ENCODE data around the gene BRAF.

Gene BRAF

GRCh38 chr7:140722254-140722653 lies 202.5 kb downstream of the BRAF start (continued):
- TF ChIP-seq ZNF148 (tag by site-specific recombination; IDR thresholded peaks at IDR 0.05; ENCODE audit: borderline replicate concordance) = no peak
- TF ChIP-seq ZBTB1 (tag by site-specific recombination; IDR thresholded peaks at IDR 0.05) = no peak
- TF ChIP-seq ZNF707 (tag by site-specific recombination; IDR thresholded peaks at IDR 0.05) = no peak
- no peak for TF ChIP-seq ZFP69B (tag by site-specific recombination; IDR thresholded peaks at IDR 0.05)
- no peak for TF ChIP-seq ZNF449 (tag by site-specific recombination; IDR thresholded peaks at IDR 0.05)
- TF ChIP-seq ZNF274 (IDR thresholded peaks at IDR 0.05; ENCODE audit: low read length) = no peak
- TF ChIP-seq ZNF274 (tag by site-specific recombination; IDR thresholded peaks at IDR 0.05; ENCODE audit: borderline replicate concordance) = no peak

DNA sequence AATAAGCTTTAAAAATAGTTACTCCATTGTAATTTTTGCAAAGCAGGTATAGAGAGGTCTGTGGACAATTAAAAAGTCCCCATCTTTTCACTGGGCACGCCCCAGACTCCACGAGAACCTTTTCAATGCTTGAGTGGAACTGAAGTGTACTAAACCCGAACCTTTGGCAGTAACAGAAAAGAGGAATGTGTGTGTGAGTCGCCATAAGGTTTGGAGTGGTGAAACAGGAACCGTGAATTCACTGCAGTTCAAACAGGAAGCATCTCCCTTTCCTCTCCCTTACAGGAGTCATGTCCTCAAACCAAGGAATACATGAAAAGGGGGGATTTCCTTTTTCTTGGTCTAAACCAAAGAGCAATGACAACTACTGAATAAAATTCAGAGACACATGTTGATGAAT lies 205.0 kb downstream of the BRAF start:
- Histone ChIP-seq H3K4me3 (ENCODE audit: low read depth, low read length) (no peak overlapping the region), H3K4me1 (ENCODE audit: control insufficient read depth, insufficient read depth, low read length) (no peaks in the 10 kb centered on the region), H3K27ac (ENCODE audit: extremely low read depth, low read depth, low read length) (no peak overlapping the region), H3K9me3 (ENCODE audit: control insufficient read depth, insufficient read depth, low read depth, low read length) (no peaks in the 10 kb centered on the region), H3K36me3 (ENCODE audit: control insufficient read depth in 2 of 2, insufficient read depth in 1 of 2, low read length in 2 of 2) (peaks cover 0 to under 1% of the 10 kb centered on the region in 2 experiments; a peak in 1 of 3 replicates)
- ChIA-PET CTCF (no interaction called here), POLR2A (no interaction called here)
- no peak for TF ChIP-seq ZNF692 (tag by site-specific recombination; IDR thresholded peaks at IDR 0.05)
- no peak for TF ChIP-seq ZNF433 (tag by site-specific recombination; IDR thresholded peaks at IDR 0.05; ENCODE audit: low read depth)
- TF ChIP-seq MEIS1 (CRISPR knock-in tag; IDR thresholded peaks at IDR 0.05; ENCODE audit: borderline replicate concordance) = no peak
- no peak for TF ChIP-seq ZNF747 (tag by site-specific recombination; IDR thresholded peaks at IDR 0.05)
- TF ChIP-seq ZBTB48 (tag by site-specific recombination; IDR thresholded peaks at IDR 0.05) = no peak
- no peak for TF ChIP-seq ZNF549 (tag by site-specific recombination; IDR thresholded peaks at IDR 0.05)
- no peak for TF ChIP-seq ZBTB20 (tag by site-specific recombination; IDR thresholded peaks at IDR 0.05)
- TF ChIP-seq, protein P1, sequence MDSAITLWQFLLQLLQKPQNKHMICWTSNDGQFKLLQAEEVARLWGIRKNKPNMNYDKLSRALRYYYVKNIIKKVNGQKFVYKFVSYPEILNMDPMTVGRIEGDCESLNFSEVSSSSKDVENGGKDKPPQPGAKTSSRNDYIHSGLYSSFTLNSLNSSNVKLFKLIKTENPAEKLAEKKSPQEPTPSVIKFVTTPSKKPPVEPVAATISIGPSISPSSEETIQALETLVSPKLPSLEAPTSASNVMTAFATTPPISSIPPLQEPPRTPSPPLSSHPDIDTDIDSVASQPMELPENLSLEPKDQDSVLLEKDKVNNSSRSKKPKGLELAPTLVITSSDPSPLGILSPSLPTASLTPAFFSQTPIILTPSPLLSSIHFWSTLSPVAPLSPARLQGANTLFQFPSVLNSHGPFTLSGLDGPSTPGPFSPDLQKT (IDR thresholded peaks at IDR 0.05; ENCODE audit: borderline replicate concordance, low read depth, low read length) = no peak

DNA sequence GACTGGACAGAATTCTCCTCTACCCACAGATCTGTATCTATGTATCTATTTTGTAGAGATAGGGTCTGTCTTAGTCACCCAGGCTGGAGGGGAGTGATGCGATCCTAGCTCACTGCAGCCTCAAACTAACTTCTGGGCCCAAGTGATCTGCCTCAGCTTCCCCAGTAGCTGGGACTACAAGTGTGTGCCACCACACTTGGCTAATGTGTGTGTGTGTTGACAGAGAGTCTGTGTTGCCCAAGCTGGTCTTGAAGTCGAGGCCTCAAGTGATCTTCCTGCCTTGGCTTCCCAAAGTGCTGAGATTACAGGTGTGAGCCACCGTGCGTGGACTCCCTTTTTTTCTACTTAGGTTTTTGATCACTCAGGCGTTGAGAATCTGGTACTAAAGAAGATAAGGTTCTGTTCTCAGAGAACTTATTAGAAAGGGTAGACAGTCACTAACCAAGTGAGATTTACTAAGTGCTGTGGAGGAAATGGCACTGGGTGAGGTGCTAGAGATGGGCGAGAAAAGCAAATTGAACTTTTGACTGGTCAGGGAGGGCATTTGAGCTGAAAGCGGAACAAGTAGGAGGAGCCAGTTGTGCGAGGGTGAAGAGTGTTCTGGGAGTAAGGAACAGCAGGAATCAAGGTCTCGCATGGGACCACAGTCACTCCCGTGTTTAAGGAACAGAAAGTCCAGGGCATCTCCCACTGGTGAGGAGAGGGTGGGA lies 210.2 kb downstream of the BRAF start:
- Histone ChIP-seq H3K27ac (ENCODE audit: extremely low read depth, low read depth, low read length) (no peak overlapping the region), H3K36me3 (ENCODE audit: control insufficient read depth in 2 of 2, insufficient read depth in 1 of 2, low read length in 2 of 2) (peaks cover 0 to 6% of the 10 kb centered on the region in 2 experiments; a peak in 1 of 3 replicates), H3K4me1 (ENCODE audit: control insufficient read depth, insufficient read depth, low read length) (no peaks in the 10 kb centered on the region), H3K9me3 (ENCODE audit: control insufficient read depth, insufficient read depth, low read depth, low read length) (no peaks in the 10 kb centered on the region), H3K4me3 (ENCODE audit: low read depth, low read length) (no peak overlapping the region)
- CTCF ChIA-PET = no interaction called here
- POLR2A ChIA-PET = no interaction called here
- no peak for TF ChIP-seq ZFHX2 (tag by site-specific recombination; conservative IDR thresholded peaks at IDR 0.05)
- TF ChIP-seq IKZF3 (tag by site-specific recombination; IDR thresholded peaks at IDR 0.05) = no peak
- no peak for TF ChIP-seq ZNF132 (tag by site-specific recombination; IDR thresholded peaks at IDR 0.05; ENCODE audit: borderline replicate concordance)
- no peak for TF ChIP-seq ZNF324 (tag by site-specific recombination; IDR thresholded peaks at IDR 0.05)
- TF ChIP-seq YY1 (tag by site-specific recombination; IDR thresholded peaks at IDR 0.05) = no peak
- TF ChIP-seq GLI4 (tag by site-specific recombination; IDR thresholded peaks at IDR 0.05) = no peak
- TF ChIP-seq ZNF580 (tag by site-specific recombination; IDR thresholded peaks at IDR 0.05) = no peak
- no peak for TF ChIP-seq SP2 (tag by site-specific recombination; IDR thresholded peaks at IDR 0.05)
- no peak for TF ChIP-seq ZNF426 (tag by site-specific recombination; IDR thresholded peaks at IDR 0.05)
- TF ChIP-seq ZNF302 (tag by site-specific recombination; IDR thresholded peaks at IDR 0.05; ENCODE audit: low read depth) = no peak
- no peak for TF ChIP-seq ZNF610 (tag by site-specific recombination; IDR thresholded peaks at IDR 0.05; ENCODE audit: borderline replicate concordance)
- TF ChIP-seq ZNF16 (tag by site-specific recombination; IDR thresholded peaks at IDR 0.05; ENCODE audit: low read depth) = no peak

Measured in HEK293 (cell line).